Left ventricle myocardium inferior (tissue), 1 donor: ENCODE results near the gene ZKSCAN3. TPM values are rescaled to one million over a fixed set of nuclear protein-coding genes. Genes with fewer than 3 reads are reported as not detected.

Source experiments
- DNase-seq: peaks from one replicate; pipeline ENCODE4 v3.0.0-alpha.2; 2020
- H3K27ac ChIP-seq: fragments of 200-600 bp; replicated peaks from 2 replicates; pipeline ENCODE4 v1.8.0; 2021
- H3K27me3 ChIP-seq: fragments of 200-600 bp; 2 replicates; pipeline ENCODE4 v1.8.0; 2021; ENCODE audit warnings: low read depth
- H3K36me3 ChIP-seq: fragments of 200-600 bp; 2 replicates; pipeline ENCODE4 v1.8.0; 2021
- H3K4me1 ChIP-seq: fragments of 200-600 bp; 2 replicates; pipeline ENCODE4 v1.8.0; 2021
- H3K4me3 ChIP-seq: fragments of 200-600 bp; 2 replicates; pipeline ENCODE4 v1.8.0; 2021; ENCODE audit warnings: mild to moderate bottlenecking, moderate library complexity
- H3K9me3 ChIP-seq: fragments of 200-600 bp; replicated peaks from 2 replicates; pipeline ENCODE4 v1.8.0; 2021
- CTCF ChIP-seq: fragments of 200-600 bp; IDR thresholded peaks from 2 replicates; pipeline ENCODE4 v1.8.0; 2021; ENCODE audit warnings: antibody characterized with exemption, mild to moderate bottlenecking, borderline replicate concordance
- intact Hi-C: fragments of 100-400 bp; cut with micrococcal nuclease; formaldehyde crosslinking; loops from one replicate; pipeline ENCODE4 v1.11.0; 2022
- total RNA-seq: library from RNA; stranded (reverse); fragmentation: NEBNext Ultra II Directional; extraction: Animal tissue kit (Norgen Biotek cat#: 25700); gene quantifications from one replicate; pipeline ENCODE4 v1.2.1, GENCODE V29; 2021
- donor health status: DM: no; HTN: yes; CAD: no; lungs with severe emphysema.

ZKSCAN3 gene
- total RNA-seq, 1 donor from 2014 or later: 4.1 TPM

- Histone ChIP-seq H3K9me3 (peaks cover 13% of the 10 kb centered on the region), H3K4me1 (peaks cover 28% of the 10 kb centered on the region), H3K27ac (no peak overlapping the region), H3K36me3 (peaks cover 16% of the 10 kb centered on the region), H3K27me3 (no peaks in the 10 kb centered on the region), H3K4me3 (no peak overlapping the region)
- TF ChIP-seq CTCF: no peak
- no peak for DNase-seq
- intact Hi-C loops: no loop called here
Observed at GRCh38 chr6:28333047-28333446, 16.7 kb upstream of the ZKSCAN3 start.

GRCh38 chr6:28333599-28334018 is 16.1 kb upstream of the ZKSCAN3 start:
- TF ChIP-seq CTCF: no peak
- H3K36me3 ChIP-seq: peaks cover 12% of the 10 kb centered on the region
- H3K4me3 ChIP-seq: no peak overlapping the region
- H3K4me1 ChIP-seq: peaks cover 28% of the 10 kb centered on the region
- no peak for DNase-seq
- peaks cover 8% of the 10 kb centered on the region for H3K9me3 ChIP-seq
- intact Hi-C loops: no loop called here
- peak overlapping the region; percentile 94 for H3K27ac ChIP-seq
- no peaks in the 10 kb centered on the region for H3K27me3 ChIP-seq

GRCh38 chr6:28334286-28335039 is 15.3 kb upstream of the ZKSCAN3 start:
- Histone ChIP-seq H3K4me3 (peak overlapping the region; percentile 82), H3K27me3 (no peaks in the 10 kb centered on the region), H3K36me3 (peaks cover 4% of the 10 kb centered on the region), H3K4me1 (peaks cover 28% of the 10 kb centered on the region), H3K9me3 (no peaks in the 10 kb centered on the region), H3K27ac (peak overlapping the region; percentile 94)
- no peak for DNase-seq
- TF ChIP-seq CTCF: no peak
- intact Hi-C loops: no loop called here

- no peak for TF ChIP-seq CTCF
- intact Hi-C loops: no loop called here
Observed at GRCh38 chr6:28335040-28335563, 14.6 kb upstream of the ZKSCAN3 start.

GRCh38 chr6:28335564-28336283 is 14.0 kb upstream of the ZKSCAN3 start, which contains the start of gene ZSCAN31:
Gene ZSCAN31 (minus strand): TSS chr6:28336148. CDS start chr6:28329683, 6,465 bp downstream.
- peak within 1 kb of the TSS; percentile 82 for H3K4me3 ChIP-seq
- intact Hi-C loops: no loop called here
- peaks cover 28% of the 10 kb centered on the region for H3K4me1 ChIP-seq
- peak within 1 kb of the TSS; percentile 94 for H3K27ac ChIP-seq
- peak; percentile 93 for DNase-seq
- no peak for TF ChIP-seq CTCF
- no peaks in the 10 kb centered on the region for H3K27me3 ChIP-seq
- H3K9me3 ChIP-seq: no peaks in the 10 kb centered on the region
- no peaks in the 10 kb centered on the region for H3K36me3 ChIP-seq

More at GRCh38 chr6:28335040-28335563, 14.6 kb upstream of the ZKSCAN3 start:
- no peak for DNase-seq
- peaks cover 28% of the 10 kb centered on the region for H3K4me1 ChIP-seq
- no peaks in the 10 kb centered on the region for H3K36me3 ChIP-seq
- H3K27me3 ChIP-seq: no peaks in the 10 kb centered on the region
- H3K9me3 ChIP-seq: no peaks in the 10 kb centered on the region
- peak overlapping the region; percentile 94 for H3K27ac ChIP-seq
- peak overlapping the region; percentile 82 for H3K4me3 ChIP-seq
